ENCODE results near the gene DOK4. TPM values are rescaled to one million over a fixed set of nuclear protein-coding genes. Genes with fewer than 3 reads are reported as not detected.

The DOK4 gene
- total and polyA plus RNA-seq, 3 donors from 2014 or later, result 15.5 to 32.9 (median 25.3) TPM

- H3K27ac ChIP-seq, result no peak overlapping the region
- H3K4me1 ChIP-seq, result no peaks in the 10 kb centered on the region
- H3K36me3 ChIP-seq (ENCODE audit: low read depth, missing control alignments), result no peaks in the 10 kb centered on the region
- WGBS, 2 donors, result 87 to 90% methylated on average over 8 of the region's 8 CpGs
- no peak for TF ChIP-seq POLR2A (IDR thresholded peaks at IDR 0.05)
- no peak for TF ChIP-seq CTCF (IDR thresholded peaks at IDR 0.05)
- H3K9me3 ChIP-seq, result no peaks in the 10 kb centered on the region
- no peak overlapping the region for H3K4me3 ChIP-seq
- intact Hi-C loops (cut with DNase I; ENCODE audit: low total_unique reads), result loop anchor here (10.0 kb wide), 1 partner anchor 218 kb away; no protein-coding TSS in a partner anchor
- H3K27me3 ChIP-seq, result no peaks in the 10 kb centered on the region
- DNase-seq, result no peak
Measured at GRCh38 chr16:57522960-57523359, 36.7 kb upstream of the DOK4 start.

- no peaks in the 10 kb centered on the region for H3K36me3 ChIP-seq (ENCODE audit: low read depth, missing control alignments)
- DNase-seq, result peak; percentile 87
- H3K27ac ChIP-seq, result no peak overlapping the region
Measured at GRCh38 chr16:57519796-57520360, 33.6 kb upstream of the DOK4 start.

GRCh38 chr16:57518922-57519321 lies 32.6 kb upstream of the DOK4 start:
- Histone ChIP-seq H3K9me3 (no peaks in the 10 kb centered on the region), H3K27ac (no peak overlapping the region), H3K4me3 (no peak overlapping the region), H3K4me1 (no peaks in the 10 kb centered on the region), H3K36me3 (ENCODE audit: low read depth, missing control alignments) (no peaks in the 10 kb centered on the region), H3K27me3 (no peaks in the 10 kb centered on the region)
- intact Hi-C loops (cut with DNase I; ENCODE audit: low total_unique reads), result loop anchor here (10.0 kb wide), 1 partner anchor 94 kb away; no protein-coding TSS in a partner anchor
- no peak for TF ChIP-seq CTCF (IDR thresholded peaks at IDR 0.05)
- WGBS, 2 donors, result 88 to 91% methylated on average over 6 of the region's 6 CpGs
- no peak for DNase-seq

More at GRCh38 chr16:57519796-57520360, 33.6 kb upstream of the DOK4 start:
- intact Hi-C loops (cut with DNase I; ENCODE audit: low total_unique reads), result loop anchor here (10.0 kb wide), 2 partner anchors 95 to 215 kb away; no protein-coding TSS in a partner anchor
- no peak for TF ChIP-seq POLR2A (IDR thresholded peaks at IDR 0.05)
- peak; percentile 84 to 93 (median 84) for TF ChIP-seq CTCF (IDR thresholded peaks at IDR 0.05)
- 42 to 51% methylated on average over 10 of the region's 10 CpGs for WGBS, 2 donors
- Histone ChIP-seq H3K9me3 (no peaks in the 10 kb centered on the region), H3K4me3 (no peak overlapping the region), H3K27me3 (no peaks in the 10 kb centered on the region), H3K4me1 (no peaks in the 10 kb centered on the region)

GRCh38 chr16:57518520-57518919 lies 32.2 kb upstream of the DOK4 start:
- 93 to 94% methylated on average over 7 to 13 of the region's 13 CpGs for WGBS, 2 donors
- H3K27ac ChIP-seq, result no peak overlapping the region
- no peaks in the 10 kb centered on the region for H3K27me3 ChIP-seq
- no peaks in the 10 kb centered on the region for H3K36me3 ChIP-seq (ENCODE audit: low read depth, missing control alignments)
- TF ChIP-seq CTCF (IDR thresholded peaks at IDR 0.05) (no peak), POLR2A (IDR thresholded peaks at IDR 0.05) (no peak)
- no peak for DNase-seq
- no peak overlapping the region for H3K4me3 ChIP-seq
- intact Hi-C loops (cut with DNase I; ENCODE audit: low total_unique reads), result loop anchor here (10.0 kb wide), 1 partner anchor 94 kb away; no protein-coding TSS in a partner anchor
- H3K4me1 ChIP-seq, result no peaks in the 10 kb centered on the region
- H3K9me3 ChIP-seq, result no peaks in the 10 kb centered on the region

Measured in testis (tissue), 3 donors.